ENCODE measurements around the gene OSBPL3. TPM values are rescaled to one million over a fixed set of nuclear protein-coding genes. Genes with fewer than 3 reads are reported as not detected.

Gene OSBPL3
- total and polyA plus RNA-seq, 4 donors, result 0.28 to 3.0 (median 1.1) TPM

DNA sequence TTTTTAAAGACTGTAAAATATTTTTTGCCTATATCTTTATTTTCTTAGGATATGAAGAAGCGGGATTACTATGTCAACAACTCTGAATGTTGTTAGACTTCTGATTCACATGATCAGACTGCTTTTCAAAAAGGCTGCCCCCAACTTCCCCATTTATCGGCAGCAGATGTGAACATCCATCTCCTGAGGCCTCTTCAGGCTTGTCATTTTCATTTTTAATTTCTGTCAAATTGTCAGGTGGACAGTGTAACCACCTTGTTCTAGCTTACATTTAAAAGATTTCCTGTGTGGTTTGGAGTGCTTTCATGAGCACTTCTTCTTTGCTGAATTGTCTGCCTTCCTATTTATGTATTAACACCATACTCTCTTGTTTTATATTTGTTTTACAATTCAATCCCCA, 143.9 kb downstream of the OSBPL3 start (continued):
- TF ChIP-seq CTCF (IDR thresholded peaks at IDR 0.05; ENCODE audit: low read depth, low read length, missing input control), result no peak
- TF ChIP-seq FOXA1 (IDR thresholded peaks at IDR 0.05), result no peak
- TF ChIP-seq, protein P1, sequence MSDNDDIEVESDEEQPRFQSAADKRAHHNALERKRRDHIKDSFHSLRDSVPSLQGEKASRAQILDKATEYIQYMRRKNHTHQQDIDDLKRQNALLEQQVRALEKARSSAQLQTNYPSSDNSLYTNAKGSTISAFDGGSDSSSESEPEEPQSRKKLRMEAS (IDR thresholded peaks at IDR 0.05), result no peak
- TF ChIP-seq EGR1 (IDR thresholded peaks at IDR 0.05; ENCODE audit: low read depth in 2 of 2), result no peak
- no peak for TF ChIP-seq JUND (IDR thresholded peaks at IDR 0.05)
- no peak for TF ChIP-seq GABPA (IDR thresholded peaks at IDR 0.05 in 1 of 2, conservative IDR thresholded peaks at IDR 0.05 in 1 of 2)
- no peak for TF ChIP-seq HNF4G (IDR thresholded peaks at IDR 0.05)
- TF ChIP-seq NR2F2 (IDR thresholded peaks at IDR 0.05), result no peak
- no peak for TF ChIP-seq TAF1 (conservative IDR thresholded peaks at IDR 0.05)

DNA sequence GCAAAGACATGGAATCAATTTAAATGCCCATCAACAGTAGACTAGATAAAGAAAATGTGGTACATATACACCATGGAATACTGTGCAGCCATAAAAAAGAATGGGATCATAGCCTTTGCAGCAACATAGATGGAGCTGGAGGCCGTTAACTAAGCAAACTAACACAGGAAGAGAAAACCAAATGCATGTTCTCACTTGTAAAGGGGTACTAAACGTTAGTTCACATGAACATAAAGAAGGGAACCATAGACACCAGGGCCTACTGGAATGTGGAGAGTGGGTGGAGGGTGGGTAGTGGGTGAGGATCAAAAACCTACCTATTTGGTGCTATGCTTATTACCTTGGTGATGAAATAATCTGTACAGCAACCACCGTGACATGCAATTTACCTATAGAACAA, 144.3 kb downstream of the OSBPL3 start:
- WGBS, result 83% methylated on average over 3 of the region's 3 CpGs
- H3K27ac ChIP-seq (ENCODE audit: low read depth in 1 of 2, low read length in 2 of 2), result no peak overlapping the region
- no peaks in the 10 kb centered on the region for H3K27me3 ChIP-seq (ENCODE audit: control insufficient read depth in 4 of 4, insufficient read depth in 4 of 4, low read length in 3 of 4)
- no peak overlapping the region for H3K4me3 ChIP-seq (ENCODE audit: low read depth in 1 of 3, low read length in 3 of 3)
- no peaks in the 10 kb centered on the region for H3K9me3 ChIP-seq (ENCODE audit: control insufficient read depth in 4 of 4, low read length in 3 of 4)
- no peak for DNase-seq (ENCODE audit: low spot score)
- no peak overlapping the region for H3K9ac ChIP-seq (ENCODE audit: low read depth in 1 of 2, low read length in 2 of 2)
- H3K36me3 ChIP-seq (ENCODE audit: control insufficient read depth in 4 of 4, insufficient read depth in 3 of 4, low read depth in 1 of 4, low read length in 3 of 4), result no peaks in the 10 kb centered on the region
- no peak for TF ChIP-seq GABPA (IDR thresholded peaks at IDR 0.05 in 1 of 2, conservative IDR thresholded peaks at IDR 0.05 in 1 of 2)
- TF ChIP-seq RXRA (IDR thresholded peaks at IDR 0.05), result no peak
- TF ChIP-seq HNF4G (IDR thresholded peaks at IDR 0.05), result no peak
- no peak for TF ChIP-seq NR2F2 (IDR thresholded peaks at IDR 0.05)
- TF ChIP-seq REST (IDR thresholded peaks at IDR 0.05), result no peak
- TF ChIP-seq HNF4A (conservative IDR thresholded peaks at IDR 0.05), result no peak
- TF ChIP-seq SP1 (IDR thresholded peaks at IDR 0.05), result no peak
- TF ChIP-seq, protein P1 (IDR thresholded peaks at IDR 0.05), result no peak
- TF ChIP-seq CTCF (IDR thresholded peaks at IDR 0.05; ENCODE audit: low read depth, low read length, missing input control), result no peak
- TF ChIP-seq YY1 (IDR thresholded peaks at IDR 0.05), result no peak
- no peak for TF ChIP-seq JUND (IDR thresholded peaks at IDR 0.05)
- H3K4me1 ChIP-seq (ENCODE audit: control insufficient read depth in 4 of 4, insufficient read depth in 4 of 4, low read length in 3 of 4), result no peaks in the 10 kb centered on the region

Measured in liver (tissue), 9 donors.